ENCODE results near the gene MMD. TPM values are rescaled to one million over a fixed set of nuclear protein-coding genes. Genes with fewer than 3 reads are reported as not detected.

Gene MMD
- total RNA-seq, 1 donor from 2014 or later: 45.5 TPM

- no peak for DNase-seq
- ATAC-seq (ENCODE audit: low read depth): no peak
- intact Hi-C loops (cut with micrococcal nuclease): no loop called here
- POLR2A ChIA-PET: no interaction called here
- H3K27me3 Mint-ChIP-seq: peaks cover 12% of the 10 kb centered on the region
- peaks cover 3% of the 10 kb centered on the region for H3K4me1 Mint-ChIP-seq
- no peaks in the 10 kb centered on the region for H3K36me3 Mint-ChIP-seq (ENCODE audit: low read depth)
- no peak overlapping the region for H3K4me3 Mint-ChIP-seq
- no peaks in the 10 kb centered on the region for H3K9me3 Mint-ChIP-seq
- no peak for TF ChIP-seq CTCF (IDR thresholded peaks at IDR 0.05)
- CTCF ChIA-PET: interaction anchor here (3.2 to 9.3 kb wide), 2 partner anchors 162 to 359 kb away, joined by 13 to 61 read pairs; no protein-coding TSS in a partner anchor
- H3K27ac Mint-ChIP-seq: no peak overlapping the region
These were observed 70.4 kb downstream of the MMD start for GRCh38 chr17:55351226-55351625.

- peaks cover 3% of the 10 kb centered on the region for H3K4me1 Mint-ChIP-seq
- H3K36me3 Mint-ChIP-seq (ENCODE audit: low read depth): no peaks in the 10 kb centered on the region
- DNase-seq (no peak), ATAC-seq (ENCODE audit: low read depth) (no peak)
- H3K9me3 Mint-ChIP-seq: no peaks in the 10 kb centered on the region
- intact Hi-C loops (cut with micrococcal nuclease): no loop called here
- TF ChIP-seq CTCF (IDR thresholded peaks at IDR 0.05): no peak
- no peak overlapping the region for H3K4me3 Mint-ChIP-seq
- CTCF ChIA-PET: interaction anchor here (3.2 to 9.3 kb wide), 2 partner anchors 163 to 358 kb away, joined by 13 to 61 read pairs; no protein-coding TSS in a partner anchor
- peaks cover 12% of the 10 kb centered on the region for H3K27me3 Mint-ChIP-seq
- POLR2A ChIA-PET: interaction anchor here (0.6 kb wide), 1 partner anchor 362 kb away, joined by 3 read pairs; no protein-coding TSS in a partner anchor
- H3K27ac Mint-ChIP-seq: no peak overlapping the region
These were observed 70.8 kb downstream of the MMD start for GRCh38 chr17:55350825-55351205.

- Mint-ChIP-seq H3K27ac (no peak overlapping the region), H3K36me3 (ENCODE audit: low read depth) (no peaks in the 10 kb centered on the region), H3K4me1 (peaks cover 3% of the 10 kb centered on the region), H3K4me3 (no peak overlapping the region), H3K9me3 (no peaks in the 10 kb centered on the region), H3K27me3 (peaks cover 5% of the 10 kb centered on the region)
- TF ChIP-seq CTCF (IDR thresholded peaks at IDR 0.05): peak; percentile 50
- no peak for DNase-seq
- POLR2A ChIA-PET: no interaction called here
- CTCF ChIA-PET: interaction anchor here (0.6 to 9.3 kb wide), 9 partner anchors 8 to 369 kb away, joined by 3 to 61 read pairs (median 4); no protein-coding TSS in a partner anchor
- peak; percentile 37 for ATAC-seq (ENCODE audit: low read depth)
- intact Hi-C loops (cut with micrococcal nuclease): loop anchor here (1.0 to 2.0 kb wide), 2 partner anchors 166 to 356 kb away; no protein-coding TSS in a partner anchor
These were observed 72.8 kb downstream of the MMD start for GRCh38 chr17:55348749-55349354.

- H3K27me3 Mint-ChIP-seq: peaks cover 8% of the 10 kb centered on the region
- H3K36me3 Mint-ChIP-seq (ENCODE audit: low read depth): no peaks in the 10 kb centered on the region
- no peak for ATAC-seq (ENCODE audit: low read depth)
- H3K9me3 Mint-ChIP-seq: no peaks in the 10 kb centered on the region
- TF ChIP-seq CTCF (IDR thresholded peaks at IDR 0.05): no peak
- ChIA-PET POLR2A (no interaction called here), CTCF (interaction anchor here (0.8 to 9.3 kb wide), 10 partner anchors 9 to 359 kb away, joined by 3 to 61 read pairs (median 4); no protein-coding TSS in a partner anchor)
- intact Hi-C loops (cut with micrococcal nuclease): no loop called here
- H3K4me1 Mint-ChIP-seq: peaks cover 3% of the 10 kb centered on the region
- no peak overlapping the region for H3K27ac Mint-ChIP-seq
- no peak overlapping the region for H3K4me3 Mint-ChIP-seq
- DNase-seq: no peak
These were observed 74.3 kb downstream of the MMD start for GRCh38 chr17:55347341-55347740.

GRCh38 chr17:55346658-55347057, 75.0 kb downstream of the MMD start:
- peaks cover 3% of the 10 kb centered on the region for H3K4me1 Mint-ChIP-seq
- POLR2A ChIA-PET: no interaction called here
- H3K27me3 Mint-ChIP-seq: peaks cover 8% of the 10 kb centered on the region
- CTCF ChIA-PET: interaction anchor here (1.0 to 9.3 kb wide), 4 partner anchors 10 to 354 kb away, joined by 3 to 61 read pairs (median 9); no protein-coding TSS in a partner anchor
- no peak overlapping the region for H3K4me3 Mint-ChIP-seq
- no peaks in the 10 kb centered on the region for H3K36me3 Mint-ChIP-seq (ENCODE audit: low read depth)
- ATAC-seq (ENCODE audit: low read depth) (no peak), DNase-seq (no peak)
- TF ChIP-seq CTCF (IDR thresholded peaks at IDR 0.05): no peak
- intact Hi-C loops (cut with micrococcal nuclease): no loop called here
- no peak overlapping the region for H3K27ac Mint-ChIP-seq
- no peaks in the 10 kb centered on the region for H3K9me3 Mint-ChIP-seq
